Right ventricle myocardium superior (tissue), 1 donor: ENCODE data around the gene LGALS1. TPM values are rescaled to one million over a fixed set of nuclear protein-coding genes. Genes with fewer than 3 reads are reported as not detected.
A peak's percentile ranks its signal among the peaks of the same experiment; 100 is the strongest.
"Not testable (repeated sequence)": the region's sequence is repeated elsewhere in the genome, so short reads cannot be mapped to it uniquely, and the experiment has no call there.

Experiments
- ATAC-seq: fragments of 200-7000 bp; cut with Tn5 transposase; one replicate; pipeline ENCODE4 v1.9.1; 2020; ENCODE audit warnings: mild to moderate bottlenecking; ENCODE audit not compliant: poor library complexity
- DNase-seq: peaks from one replicate; pipeline ENCODE4 v3.0.0-alpha.2; 2020
- intact Hi-C: fragments of 100-400 bp; cut with DNase I; formaldehyde crosslinking; loops from one replicate; pipeline ENCODE4 v1.11.2; 2022
- total RNA-seq: library from RNA; stranded (reverse); fragmentation: NEBNext Ultra II Directional; extraction: Animal tissue kit (Norgen Biotek cat#: 25700); gene quantifications from one replicate; pipeline ENCODE4 v1.2.1, GENCODE V29; 2021
- donor health status: DM: no; HTN: yes; CAD: no; lungs with severe emphysema.

Gene LGALS1
- total RNA-seq, 1 donor from 2014 or later: 1,068 TPM

- ATAC-seq: no peak
- no peak for DNase-seq
- intact Hi-C loops: no loop called here
These were observed 2.9 kb downstream of the LGALS1 start for GRCh38 chr22:37678372-37678771.

GRCh38 chr22:37679670-37680069 is 4.2 kb downstream of the LGALS1 start:
- DNase-seq (no peak), ATAC-seq (no peak)
- intact Hi-C loops: no loop called here

- intact Hi-C loops: no loop called here
- ATAC-seq (no peak), DNase-seq (no peak)
These were observed 4.9 kb downstream of the LGALS1 start for GRCh38 chr22:37680191-37680851.

- no peak for DNase-seq
- intact Hi-C loops: no loop called here
- ATAC-seq: no peak
These were observed 5.6 kb downstream of the LGALS1 start for GRCh38 chr22:37681001-37681424.

GRCh38 chr22:37681556-37682049 is 6.2 kb downstream of the LGALS1 start:
- peak; percentile 56 for ATAC-seq
- intact Hi-C loops: no loop called here
- DNase-seq: peak; percentile 77

GRCh38 chr22:37684803-37685615 is 9.6 kb downstream of the LGALS1 start:
- intact Hi-C loops: loop anchor here (5.0 kb wide), 1 partner anchor 73 kb away; no protein-coding TSS in a partner anchor
- ATAC-seq (no peak), DNase-seq (no peak)

GRCh38 chr22:37686002-37686982 is 10.9 kb downstream of the LGALS1 start, which contains the start of gene NOL12:
Gene NOL12 (plus strand): TSS chr22:37686343. CDS start chr22:37686393, 50 bp downstream.
- intact Hi-C loops: loop anchor here (5.0 kb wide), 1 partner anchor 74 kb away; no protein-coding TSS in a partner anchor
- ATAC-seq (peak; percentile 96), DNase-seq (peak; percentile 87)

GRCh38 chr22:37690407-37690806 is 15.0 kb downstream of the LGALS1 start:
- DNase-seq (no peak), ATAC-seq (no peak)
- intact Hi-C loops: no loop called here

- DNase-seq: no peak
- ATAC-seq: no peak
- intact Hi-C loops: no loop called here
These were observed 15.6 kb downstream of the LGALS1 start for GRCh38 chr22:37690901-37691504.

- intact Hi-C loops: no loop called here
- ATAC-seq: no peak
- DNase-seq: no peak
These were observed 17.3 kb downstream of the LGALS1 start for GRCh38 chr22:37692627-37693285.

- ATAC-seq, intact Hi-C loops, DNase-seq: not testable (repeated sequence)
These were observed 18.7 kb downstream of the LGALS1 start for GRCh38 chr22:37694131-37694530.

GRCh38 chr22:37696260-37696656 is 20.8 kb downstream of the LGALS1 start:
- DNase-seq, intact Hi-C loops: not testable (repeated sequence)

GRCh38 chr22:37696657-37697537 is 21.5 kb downstream of the LGALS1 start, which contains the start of gene TRIOBP:
Gene TRIOBP (plus strand): TSS chr22:37697048. CDS start chr22:37701366, 4,318 bp downstream.
- intact Hi-C loops: no loop called here

More at GRCh38 chr22:37696260-37696656, 20.8 kb downstream of the LGALS1 start:
- ATAC-seq: not testable (repeated sequence)

GRCh38 chr22:37697538-37697835 is 22.1 kb downstream of the LGALS1 start:
- intact Hi-C loops: no loop called here
- ATAC-seq (no peak), DNase-seq (no peak)

More at GRCh38 chr22:37696657-37697537, 21.5 kb downstream of the LGALS1 start, which contains the start of gene TRIOBP:
- DNase-seq (peak; percentile 98), ATAC-seq (peak; percentile 99)

- no peak for DNase-seq
- ATAC-seq: no peak
- intact Hi-C loops: no loop called here
These were observed 25.8 kb downstream of the LGALS1 start for GRCh38 chr22:37701141-37701786.

- no peak for DNase-seq
- no peak for ATAC-seq
- intact Hi-C loops: no loop called here
These were observed 28.5 kb downstream of the LGALS1 start for GRCh38 chr22:37703906-37704305.
